ENCODE measurements around the gene PRSS12. TPM values are rescaled to one million over a fixed set of nuclear protein-coding genes. Genes with fewer than 3 reads are reported as not detected.

PRSS12 gene
- total RNA-seq, 1 experiment from 2014 or later, result 13.8 TPM

DNA sequence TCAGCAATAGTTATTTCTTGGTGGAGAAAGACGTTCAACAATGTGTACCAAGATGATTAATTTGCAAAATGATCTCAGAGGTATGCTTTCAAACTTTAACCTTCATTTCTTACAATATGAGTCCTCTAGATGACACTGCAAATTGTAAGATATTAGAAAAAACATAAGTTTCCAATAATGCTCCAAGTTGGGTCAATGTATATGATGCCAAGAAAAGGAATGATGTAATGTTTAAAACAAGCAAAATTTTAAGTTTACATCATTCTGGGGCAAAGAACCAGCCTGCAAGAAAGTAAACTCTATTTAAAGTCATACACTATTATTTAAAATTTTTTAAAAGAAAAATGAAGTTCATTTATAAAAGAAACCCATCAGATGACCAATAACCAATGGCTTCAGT, 56.1 kb downstream of the PRSS12 start:
- H3K9ac ChIP-seq (ENCODE audit: low read length), result no peak overlapping the region
- no peaks in the 10 kb centered on the region for H3K79me2 ChIP-seq (ENCODE audit: insufficient read depth, low read length)
- H3K36me3 ChIP-seq (ENCODE audit: control insufficient read depth in 1 of 2, insufficient read depth in 2 of 2, low read length in 2 of 2), result no peaks in the 10 kb centered on the region
- no TSS peak for BruUV-seq (replicated peaks)
- no peak for ATAC-seq
- no peaks in the 10 kb centered on the region for H3K9me3 ChIP-seq (ENCODE audit: control insufficient read depth in 1 of 2, insufficient read depth in 1 of 2, low read depth in 1 of 2, low read length in 2 of 2)
- H3K4me1 ChIP-seq (ENCODE audit: control insufficient read depth in 1 of 2, insufficient read depth in 2 of 2, low read length in 2 of 2), result no peaks in the 10 kb centered on the region
- intact Hi-C loops (cut with micrococcal nuclease), result no loop called here
- no peaks in the 10 kb centered on the region for H3K27me3 ChIP-seq (ENCODE audit: insufficient read depth, low read length)
- CTCF ChIA-PET, result no interaction called here
- no peaks in the 10 kb centered on the region for H3K9me2 ChIP-seq (ENCODE audit: insufficient read depth)
- DNase-seq (ENCODE audit: low read depth, low spot score), result no peak
- H3K27ac ChIP-seq (ENCODE audit: low read depth, low read length), result no peak overlapping the region
- H3K4me2 ChIP-seq (ENCODE audit: low read length), result no peak overlapping the region
- H2AFZ ChIP-seq (ENCODE audit: low read depth, low read length, poor library complexity, severe bottlenecking), result no peak overlapping the region
- RAD21 ChIA-PET (ENCODE audit: low non-redundant PET in 1 of 2, low total read pairs in 2 of 2, uncharacterized antibody in 2 of 2, unreplicated experiment in 2 of 2), result no interaction called here
- H3K4me3 ChIP-seq (replicated peaks in 1 of 2; ENCODE audit: low read depth in 1 of 2, low read length in 2 of 2), result no peak overlapping the region
- no peaks in the 10 kb centered on the region for H4K20me1 ChIP-seq (ENCODE audit: insufficient read depth)
- POLR2A ChIA-PET, result no interaction called here
- TF ChIP-seq RAD21 (IDR thresholded peaks at IDR 0.05; ENCODE audit: low read depth) (no peak), ZFX (IDR thresholded peaks at IDR 0.05) (no peak), EZH2 (IDR thresholded peaks at IDR 0.05) (no peak), SP1 (IDR thresholded peaks at IDR 0.05; ENCODE audit: low read depth) (no peak), EZH2phosphoT487 (IDR thresholded peaks at IDR 0.05; ENCODE audit: borderline replicate concordance) (no peak), FOSL1 (IDR thresholded peaks at IDR 0.05; ENCODE audit: low read depth) (no peak), EGR1 (IDR thresholded peaks at IDR 0.05; ENCODE audit: low read depth) (no peak), ELF1 (IDR thresholded peaks at IDR 0.05; ENCODE audit: borderline replicate concordance, low read depth) (no peak), POLR2A (IDR thresholded peaks at IDR 0.05; ENCODE audit: borderline replicate concordance, extremely low read depth, insufficient read depth, insufficient read length) (no peak), YY1 (IDR thresholded peaks at IDR 0.05; ENCODE audit: extremely low read depth, insufficient replicate concordance, low read depth, low read length) (no peak)
- TF ChIP-seq, protein P1, sequence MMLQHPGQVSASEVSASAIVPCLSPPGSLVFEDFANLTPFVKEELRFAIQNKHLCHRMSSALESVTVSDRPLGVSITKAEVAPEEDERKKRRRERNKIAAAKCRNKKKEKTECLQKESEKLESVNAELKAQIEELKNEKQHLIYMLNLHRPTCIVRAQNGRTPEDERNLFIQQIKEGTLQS (IDR thresholded peaks at IDR 0.05), result no peak
- TF ChIP-seq, protein P2, sequence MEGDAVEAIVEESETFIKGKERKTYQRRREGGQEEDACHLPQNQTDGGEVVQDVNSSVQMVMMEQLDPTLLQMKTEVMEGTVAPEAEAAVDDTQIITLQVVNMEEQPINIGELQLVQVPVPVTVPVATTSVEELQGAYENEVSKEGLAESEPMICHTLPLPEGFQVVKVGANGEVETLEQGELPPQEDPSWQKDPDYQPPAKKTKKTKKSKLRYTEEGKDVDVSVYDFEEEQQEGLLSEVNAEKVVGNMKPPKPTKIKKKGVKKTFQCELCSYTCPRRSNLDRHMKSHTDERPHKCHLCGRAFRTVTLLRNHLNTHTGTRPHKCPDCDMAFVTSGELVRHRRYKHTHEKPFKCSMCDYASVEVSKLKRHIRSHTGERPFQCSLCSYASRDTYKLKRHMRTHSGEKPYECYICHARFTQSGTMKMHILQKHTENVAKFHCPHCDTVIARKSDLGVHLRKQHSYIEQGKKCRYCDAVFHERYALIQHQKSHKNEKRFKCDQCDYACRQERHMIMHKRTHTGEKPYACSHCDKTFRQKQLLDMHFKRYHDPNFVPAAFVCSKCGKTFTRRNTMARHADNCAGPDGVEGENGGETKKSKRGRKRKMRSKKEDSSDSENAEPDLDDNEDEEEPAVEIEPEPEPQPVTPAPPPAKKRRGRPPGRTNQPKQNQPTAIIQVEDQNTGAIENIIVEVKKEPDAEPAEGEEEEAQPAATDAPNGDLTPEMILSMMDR (IDR thresholded peaks at IDR 0.05 in 2 of 3, conservative IDR thresholded peaks at IDR 0.05 in 1 of 3; ENCODE audit: borderline replicate concordance in 1 of 3, insufficient read depth in 1 of 3, low read depth in 2 of 3, low read length in 2 of 3), result no peak
- TF ChIP-seq, protein P3, sequence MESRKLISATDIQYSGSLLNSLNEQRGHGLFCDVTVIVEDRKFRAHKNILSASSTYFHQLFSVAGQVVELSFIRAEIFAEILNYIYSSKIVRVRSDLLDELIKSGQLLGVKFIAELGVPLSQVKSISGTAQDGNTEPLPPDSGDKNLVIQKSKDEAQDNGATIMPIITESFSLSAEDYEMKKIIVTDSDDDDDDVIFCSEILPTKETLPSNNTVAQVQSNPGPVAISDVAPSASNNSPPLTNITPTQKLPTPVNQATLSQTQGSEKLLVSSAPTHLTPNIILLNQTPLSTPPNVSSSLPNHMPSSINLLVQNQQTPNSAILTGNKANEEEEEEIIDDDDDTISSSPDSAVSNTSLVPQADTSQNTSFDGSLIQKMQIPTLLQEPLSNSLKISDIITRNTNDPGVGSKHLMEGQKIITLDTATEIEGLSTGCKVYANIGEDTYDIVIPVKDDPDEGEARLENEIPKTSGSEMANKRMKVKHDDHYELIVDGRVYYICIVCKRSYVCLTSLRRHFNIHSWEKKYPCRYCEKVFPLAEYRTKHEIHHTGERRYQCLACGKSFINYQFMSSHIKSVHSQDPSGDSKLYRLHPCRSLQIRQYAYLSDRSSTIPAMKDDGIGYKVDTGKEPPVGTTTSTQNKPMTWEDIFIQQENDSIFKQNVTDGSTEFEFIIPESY (IDR thresholded peaks at IDR 0.05; ENCODE audit: extremely low read depth, insufficient replicate concordance, low read length), result no peak
- TF ChIP-seq, protein P4, sequence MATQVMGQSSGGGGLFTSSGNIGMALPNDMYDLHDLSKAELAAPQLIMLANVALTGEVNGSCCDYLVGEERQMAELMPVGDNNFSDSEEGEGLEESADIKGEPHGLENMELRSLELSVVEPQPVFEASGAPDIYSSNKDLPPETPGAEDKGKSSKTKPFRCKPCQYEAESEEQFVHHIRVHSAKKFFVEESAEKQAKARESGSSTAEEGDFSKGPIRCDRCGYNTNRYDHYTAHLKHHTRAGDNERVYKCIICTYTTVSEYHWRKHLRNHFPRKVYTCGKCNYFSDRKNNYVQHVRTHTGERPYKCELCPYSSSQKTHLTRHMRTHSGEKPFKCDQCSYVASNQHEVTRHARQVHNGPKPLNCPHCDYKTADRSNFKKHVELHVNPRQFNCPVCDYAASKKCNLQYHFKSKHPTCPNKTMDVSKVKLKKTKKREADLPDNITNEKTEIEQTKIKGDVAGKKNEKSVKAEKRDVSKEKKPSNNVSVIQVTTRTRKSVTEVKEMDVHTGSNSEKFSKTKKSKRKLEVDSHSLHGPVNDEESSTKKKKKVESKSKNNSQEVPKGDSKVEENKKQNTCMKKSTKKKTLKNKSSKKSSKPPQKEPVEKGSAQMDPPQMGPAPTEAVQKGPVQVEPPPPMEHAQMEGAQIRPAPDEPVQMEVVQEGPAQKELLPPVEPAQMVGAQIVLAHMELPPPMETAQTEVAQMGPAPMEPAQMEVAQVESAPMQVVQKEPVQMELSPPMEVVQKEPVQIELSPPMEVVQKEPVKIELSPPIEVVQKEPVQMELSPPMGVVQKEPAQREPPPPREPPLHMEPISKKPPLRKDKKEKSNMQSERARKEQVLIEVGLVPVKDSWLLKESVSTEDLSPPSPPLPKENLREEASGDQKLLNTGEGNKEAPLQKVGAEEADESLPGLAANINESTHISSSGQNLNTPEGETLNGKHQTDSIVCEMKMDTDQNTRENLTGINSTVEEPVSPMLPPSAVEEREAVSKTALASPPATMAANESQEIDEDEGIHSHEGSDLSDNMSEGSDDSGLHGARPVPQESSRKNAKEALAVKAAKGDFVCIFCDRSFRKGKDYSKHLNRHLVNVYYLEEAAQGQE (IDR thresholded peaks at IDR 0.05; ENCODE audit: low read depth), result no peak
